ENCODE results near the gene CPXM2.

- no peak for TF ChIP-seq CTCF (IDR thresholded peaks at IDR 0.05)
- no peak for TF ChIP-seq POLR2A (IDR thresholded peaks at IDR 0.05)
- no peak for TF ChIP-seq EP300 (IDR thresholded peaks at IDR 0.05)
- no peak for TF ChIP-seq POLR2AphosphoS5 (IDR thresholded peaks at IDR 0.05)
Measured at GRCh38 chr10:123862421-123863182, 29.0 kb downstream of the CPXM2 start.
